ENCODE measurements around the gene MAK. TPM values are rescaled to one million over a fixed set of nuclear protein-coding genes. Genes with fewer than 3 reads are reported as not detected.

Gene MAK
- total and polyA plus RNA-seq, 2 of the 13 experiments (the other 11 are each of a cell fraction or from before 2014, with no cell fraction given), result 0.04 TPM; not detected in 1

DNA sequence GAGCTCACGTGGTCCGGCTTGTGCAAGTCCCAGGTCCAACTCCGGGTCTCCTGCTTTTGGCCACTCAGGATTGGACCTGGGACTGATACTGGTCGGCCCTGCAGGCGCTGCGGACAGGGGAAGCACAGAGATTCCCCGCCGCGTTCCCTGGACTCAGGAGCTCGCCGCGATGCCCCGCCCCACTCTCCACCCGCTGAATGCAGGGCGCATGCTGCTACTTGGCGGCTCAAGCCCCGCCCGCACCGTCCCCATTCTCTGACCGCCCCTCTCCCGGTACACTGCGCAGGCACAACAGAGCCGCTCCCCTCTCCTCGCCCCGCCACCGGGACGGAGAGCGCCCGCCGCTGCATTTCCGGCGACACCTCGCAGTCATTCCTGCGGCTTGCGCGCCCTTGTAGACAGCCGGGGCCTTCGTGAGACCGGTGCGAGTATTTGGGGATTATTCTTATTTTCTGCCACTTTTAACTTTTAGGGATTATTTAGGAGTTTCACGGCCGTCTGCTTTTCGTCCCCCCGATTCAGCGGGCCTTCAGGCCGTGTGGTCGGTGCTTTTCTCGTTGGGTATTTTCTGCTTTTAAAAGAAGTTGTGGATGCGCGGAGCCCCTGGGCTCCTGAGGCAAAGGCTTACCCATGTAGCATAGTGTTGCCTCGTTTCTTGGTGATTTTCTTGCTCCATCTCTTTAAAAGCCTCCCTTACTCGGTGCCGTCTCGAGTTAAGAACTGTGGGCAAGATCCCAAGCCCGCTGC, 115.3 kb downstream of the MAK start, which contains the start of gene TMEM14C (continued):
- TF ChIP-seq MEIS2 (CRISPR knock-in tag; IDR thresholded peaks at IDR 0.05), result peak; percentile 48; the same call in 1 of the 2 replicates
- TF ChIP-seq, protein P1, sequence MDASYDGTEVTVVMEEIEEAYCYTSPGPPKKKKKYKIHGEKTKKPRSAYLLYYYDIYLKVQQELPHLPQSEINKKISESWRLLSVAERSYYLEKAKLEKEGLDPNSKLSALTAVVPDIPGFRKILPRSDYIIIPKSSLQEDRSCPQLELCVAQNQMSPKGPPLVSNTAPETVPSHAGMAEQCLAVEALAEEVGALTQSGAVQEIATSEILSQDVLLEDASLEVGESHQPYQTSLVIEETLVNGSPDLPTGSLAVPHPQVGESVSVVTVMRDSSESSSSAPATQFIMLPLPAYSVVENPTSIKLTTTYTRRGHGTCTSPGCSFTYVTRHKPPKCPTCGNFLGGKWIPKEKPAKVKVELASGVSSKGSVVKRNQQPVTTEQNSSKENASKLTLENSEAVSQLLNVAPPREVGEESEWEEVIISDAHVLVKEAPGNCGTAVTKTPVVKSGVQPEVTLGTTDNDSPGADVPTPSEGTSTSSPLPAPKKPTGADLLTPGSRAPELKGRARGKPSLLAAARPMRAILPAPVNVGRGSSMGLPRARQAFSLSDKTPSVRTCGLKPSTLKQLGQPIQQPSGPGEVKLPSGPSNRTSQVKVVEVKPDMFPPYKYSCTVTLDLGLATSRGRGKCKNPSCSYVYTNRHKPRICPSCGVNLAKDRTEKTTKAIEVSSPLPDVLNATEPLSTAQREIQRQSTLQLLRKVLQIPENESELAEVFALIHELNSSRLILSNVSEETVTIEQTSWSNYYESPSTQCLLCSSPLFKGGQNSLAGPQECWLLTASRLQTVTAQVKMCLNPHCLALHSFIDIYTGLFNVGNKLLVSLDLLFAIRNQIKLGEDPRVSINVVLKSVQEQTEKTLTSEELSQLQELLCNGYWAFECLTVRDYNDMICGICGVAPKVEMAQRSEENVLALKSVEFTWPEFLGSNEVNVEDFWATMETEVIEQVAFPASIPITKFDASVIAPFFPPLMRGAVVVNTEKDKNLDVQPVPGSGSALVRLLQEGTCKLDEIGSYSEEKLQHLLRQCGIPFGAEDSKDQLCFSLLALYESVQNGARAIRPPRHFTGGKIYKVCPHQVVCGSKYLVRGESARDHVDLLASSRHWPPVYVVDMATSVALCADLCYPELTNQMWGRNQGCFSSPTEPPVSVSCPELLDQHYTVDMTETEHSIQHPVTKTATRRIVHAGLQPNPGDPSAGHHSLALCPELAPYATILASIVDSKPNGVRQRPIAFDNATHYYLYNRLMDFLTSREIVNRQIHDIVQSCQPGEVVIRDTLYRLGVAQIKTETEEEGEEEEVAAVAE (CRISPR knock-in tag; IDR thresholded peaks at IDR 0.05; ENCODE audit: borderline replicate concordance), result peak; percentile 43; the same call in 1 of the 2 replicates
- TF ChIP-seq ZNF468 (CRISPR knock-in tag; IDR thresholded peaks at IDR 0.05), result peak; percentile 42; the same call in 1 of the 2 replicates
- TF ChIP-seq DMAP1 (CRISPR knock-in tag; IDR thresholded peaks at IDR 0.05), result peak; percentile 95
- no peak for TF ChIP-seq ZNF24 (IDR thresholded peaks at IDR 0.05)
- TF ChIP-seq ZFP62 (CRISPR knock-in tag; IDR thresholded peaks at IDR 0.05), result no peak; the same call in 1 of the 2 replicates
- peak; percentile 96 for TF ChIP-seq YEATS2 (CRISPR knock-in tag; IDR thresholded peaks at IDR 0.05; ENCODE audit: borderline replicate concordance)
- TF ChIP-seq JUN (CRISPR knock-in tag; IDR thresholded peaks at IDR 0.05), result peak; percentile 89; the same call in 1 of the 2 replicates
- TF ChIP-seq, protein P2, sequence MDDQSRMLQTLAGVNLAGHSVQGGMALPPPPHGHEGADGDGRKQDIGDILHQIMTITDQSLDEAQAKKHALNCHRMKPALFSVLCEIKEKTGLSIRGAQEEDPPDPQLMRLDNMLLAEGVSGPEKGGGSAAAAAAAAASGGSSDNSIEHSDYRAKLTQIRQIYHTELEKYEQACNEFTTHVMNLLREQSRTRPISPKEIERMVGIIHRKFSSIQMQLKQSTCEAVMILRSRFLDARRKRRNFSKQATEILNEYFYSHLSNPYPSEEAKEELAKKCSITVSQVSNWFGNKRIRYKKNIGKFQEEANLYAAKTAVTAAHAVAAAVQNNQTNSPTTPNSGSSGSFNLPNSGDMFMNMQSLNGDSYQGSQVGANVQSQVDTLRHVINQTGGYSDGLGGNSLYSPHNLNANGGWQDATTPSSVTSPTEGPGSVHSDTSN (CRISPR knock-in tag; IDR thresholded peaks at IDR 0.05; ENCODE audit: borderline replicate concordance), result no peak
- TF ChIP-seq ZNF136 (CRISPR knock-in tag; IDR thresholded peaks at IDR 0.05; ENCODE audit: low read depth), result peak; percentile 85; the same call in 1 of the 2 replicates
- TF ChIP-seq DPF2 (CRISPR knock-in tag; IDR thresholded peaks at IDR 0.05; ENCODE audit: borderline replicate concordance, low read depth), result peak; percentile 71; the same call in 1 of the 2 replicates
- TF ChIP-seq NCOA2 (CRISPR knock-in tag; IDR thresholded peaks at IDR 0.05), result peak; percentile 58
- TF ChIP-seq, protein P3, sequence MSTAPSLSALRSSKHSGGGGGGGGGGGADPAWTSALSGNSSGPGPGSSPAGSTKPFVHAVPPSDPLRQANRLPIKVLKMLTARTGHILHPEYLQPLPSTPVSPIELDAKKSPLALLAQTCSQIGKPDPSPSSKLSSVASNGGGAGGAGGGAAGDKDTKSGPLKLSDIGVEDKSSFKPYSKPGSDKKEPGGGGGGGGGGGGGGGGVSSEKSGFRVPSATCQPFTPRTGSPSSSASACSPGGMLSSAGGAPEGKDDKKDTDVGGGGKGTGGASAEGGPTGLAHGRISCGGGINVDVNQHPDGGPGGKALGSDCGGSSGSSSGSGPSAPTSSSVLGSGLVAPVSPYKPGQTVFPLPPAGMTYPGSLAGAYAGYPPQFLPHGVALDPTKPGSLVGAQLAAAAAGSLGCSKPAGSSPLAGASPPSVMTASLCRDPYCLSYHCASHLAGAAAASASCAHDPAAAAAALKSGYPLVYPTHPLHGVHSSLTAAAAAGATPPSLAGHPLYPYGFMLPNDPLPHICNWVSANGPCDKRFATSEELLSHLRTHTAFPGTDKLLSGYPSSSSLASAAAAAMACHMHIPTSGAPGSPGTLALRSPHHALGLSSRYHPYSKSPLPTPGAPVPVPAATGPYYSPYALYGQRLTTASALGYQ (CRISPR knock-in tag; IDR thresholded peaks at IDR 0.05), result peak; percentile 63
- TF ChIP-seq SMAD9 (CRISPR knock-in tag; IDR thresholded peaks at IDR 0.05), result no peak
- TF ChIP-seq PLRG1 (conservative IDR thresholded peaks at IDR 0.05), result no peak
- TF ChIP-seq MIER2 (CRISPR knock-in tag; IDR thresholded peaks at IDR 0.05), result peak; percentile 66
- 0 out of 2 replicates have a peak, but pooled peaks have one; percentile 66 for TF ChIP-seq TP53 (CRISPR knock-in tag; conservative IDR thresholded peaks at IDR 0.05)
- TF ChIP-seq POLR2G (IDR thresholded peaks at IDR 0.05; ENCODE audit: low read depth, low read length), result peak; percentile 93
- 0 out of 2 replicates have a peak, but pooled peaks have one; percentile 7 for TF ChIP-seq RFX3 (CRISPR knock-in tag; IDR thresholded peaks at IDR 0.05)
- peak; percentile 85 for TF ChIP-seq ELF1 (CRISPR knock-in tag; IDR thresholded peaks at IDR 0.05)
- 0 out of 2 replicates have a peak, but pooled peaks have one; percentile 78 for TF ChIP-seq ZSCAN20 (CRISPR knock-in tag; IDR thresholded peaks at IDR 0.05; ENCODE audit: borderline replicate concordance)
- TF ChIP-seq, protein P4, sequence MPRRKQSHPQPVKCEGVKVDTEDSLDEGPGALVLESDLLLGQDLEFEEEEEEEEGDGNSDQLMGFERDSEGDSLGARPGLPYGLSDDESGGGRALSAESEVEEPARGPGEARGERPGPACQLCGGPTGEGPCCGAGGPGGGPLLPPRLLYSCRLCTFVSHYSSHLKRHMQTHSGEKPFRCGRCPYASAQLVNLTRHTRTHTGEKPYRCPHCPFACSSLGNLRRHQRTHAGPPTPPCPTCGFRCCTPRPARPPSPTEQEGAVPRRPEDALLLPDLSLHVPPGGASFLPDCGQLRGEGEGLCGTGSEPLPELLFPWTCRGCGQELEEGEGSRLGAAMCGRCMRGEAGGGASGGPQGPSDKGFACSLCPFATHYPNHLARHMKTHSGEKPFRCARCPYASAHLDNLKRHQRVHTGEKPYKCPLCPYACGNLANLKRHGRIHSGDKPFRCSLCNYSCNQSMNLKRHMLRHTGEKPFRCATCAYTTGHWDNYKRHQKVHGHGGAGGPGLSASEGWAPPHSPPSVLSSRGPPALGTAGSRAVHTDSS (CRISPR knock-in tag; conservative IDR thresholded peaks at IDR 0.05), result no peak
